Measurements from ENCODE around the gene SFRP5. TPM values are rescaled to one million over a fixed set of nuclear protein-coding genes. Genes with fewer than 3 reads are reported as not detected.

The SFRP5 gene
- total RNA-seq, 1 donor from 2014 or later: not detected

GRCh38 chr10:97747573-97747972 is 24.2 kb downstream of the SFRP5 start:
- Mint-ChIP-seq H3K27ac (ENCODE audit: unreplicated experiment) (no peak overlapping the region), H3K4me1 (ENCODE audit: unreplicated experiment) (no peaks in the 10 kb centered on the region), H3K27me3 (ENCODE audit: unreplicated experiment) (no peaks in the 10 kb centered on the region), H3K9me3 (ENCODE audit: unreplicated experiment) (no peaks in the 10 kb centered on the region), H3K4me3 (ENCODE audit: unreplicated experiment) (no peak overlapping the region), H3K36me3 (ENCODE audit: unreplicated experiment) (peaks cover 52% of the 10 kb centered on the region)
- TF ChIP-seq CTCF (IDR thresholded peaks at IDR 0.05): no peak
- no peak for DNase-seq (ENCODE audit: extremely low spot score, unreplicated experiment)

- TF ChIP-seq CTCF (IDR thresholded peaks at IDR 0.05): no peak
- no peak for DNase-seq (ENCODE audit: extremely low spot score, unreplicated experiment)
- Mint-ChIP-seq H3K27ac (ENCODE audit: unreplicated experiment) (no peak overlapping the region), H3K27me3 (ENCODE audit: unreplicated experiment) (no peaks in the 10 kb centered on the region), H3K4me3 (ENCODE audit: unreplicated experiment) (no peak overlapping the region), H3K36me3 (ENCODE audit: unreplicated experiment) (peaks cover 46% of the 10 kb centered on the region), H3K4me1 (ENCODE audit: unreplicated experiment) (peaks cover 11% of the 10 kb centered on the region), H3K9me3 (ENCODE audit: unreplicated experiment) (no peaks in the 10 kb centered on the region)
Observed at GRCh38 chr10:97744405-97745035, 27.3 kb downstream of the SFRP5 start.

GRCh38 chr10:97743169-97743943 is 28.4 kb downstream of the SFRP5 start:
- H3K4me3 Mint-ChIP-seq (ENCODE audit: unreplicated experiment): no peak overlapping the region
- H3K27ac Mint-ChIP-seq (ENCODE audit: unreplicated experiment): no peak overlapping the region
- H3K27me3 Mint-ChIP-seq (ENCODE audit: unreplicated experiment): no peaks in the 10 kb centered on the region
- peaks cover 45% of the 10 kb centered on the region for H3K36me3 Mint-ChIP-seq (ENCODE audit: unreplicated experiment)
- no peak for DNase-seq (ENCODE audit: extremely low spot score, unreplicated experiment)
- H3K9me3 Mint-ChIP-seq (ENCODE audit: unreplicated experiment): no peaks in the 10 kb centered on the region
- peaks cover 15% of the 10 kb centered on the region for H3K4me1 Mint-ChIP-seq (ENCODE audit: unreplicated experiment)
- TF ChIP-seq CTCF (IDR thresholded peaks at IDR 0.05): no peak

- H3K4me3 Mint-ChIP-seq (ENCODE audit: unreplicated experiment): no peak overlapping the region
- DNase-seq (ENCODE audit: extremely low spot score, unreplicated experiment): no peak
- H3K4me1 Mint-ChIP-seq (ENCODE audit: unreplicated experiment): peaks cover 29% of the 10 kb centered on the region
- H3K36me3 Mint-ChIP-seq (ENCODE audit: unreplicated experiment): peaks cover 30% of the 10 kb centered on the region
- H3K27me3 Mint-ChIP-seq (ENCODE audit: unreplicated experiment): no peaks in the 10 kb centered on the region
- H3K27ac Mint-ChIP-seq (ENCODE audit: unreplicated experiment): no peak overlapping the region
- no peaks in the 10 kb centered on the region for H3K9me3 Mint-ChIP-seq (ENCODE audit: unreplicated experiment)
- TF ChIP-seq CTCF (IDR thresholded peaks at IDR 0.05): no peak
Observed at GRCh38 chr10:97740613-97741012, 31.2 kb downstream of the SFRP5 start.

GRCh38 chr10:97738616-97739015 is 33.2 kb downstream of the SFRP5 start:
- H3K9me3 Mint-ChIP-seq (ENCODE audit: unreplicated experiment): no peaks in the 10 kb centered on the region
- no peak overlapping the region for H3K27ac Mint-ChIP-seq (ENCODE audit: unreplicated experiment)

More at GRCh38 chr10:97738616-97739015, 33.2 kb downstream of the SFRP5 start:
- Mint-ChIP-seq H3K4me1 (ENCODE audit: unreplicated experiment) (peaks cover 29% of the 10 kb centered on the region), H3K4me3 (ENCODE audit: unreplicated experiment) (peak overlapping the region; percentile 96), H3K36me3 (ENCODE audit: unreplicated experiment) (peaks cover 18% of the 10 kb centered on the region), H3K27me3 (ENCODE audit: unreplicated experiment) (no peaks in the 10 kb centered on the region)
- no peak for TF ChIP-seq CTCF (IDR thresholded peaks at IDR 0.05)
- no peak for DNase-seq (ENCODE audit: extremely low spot score, unreplicated experiment)
